ENCODE data around the gene GRIK2. TPM values are rescaled to one million over a fixed set of nuclear protein-coding genes. Genes with fewer than 3 reads are reported as not detected.

The GRIK2 gene
- total and polyA plus RNA-seq, 9 donors: 0.12 to 4.1 (median 0.89) TPM; not detected in 1

- intact Hi-C loops (cut with DNase I): no loop called here
- 89 to 95% (median 93%) methylated on average over 1 of the region's 1 CpG for WGBS, 3 donors
- Histone ChIP-seq H3K9me3 (no peaks in the 10 kb centered on the region), H3K27ac (no peak overlapping the region), H3K27me3 (no peaks in the 10 kb centered on the region), H3K36me3 (no peaks in the 10 kb centered on the region), H3K4me3 (no peak overlapping the region), H3K4me1 (ENCODE audit: insufficient read depth) (no peaks in the 10 kb centered on the region)
- TF ChIP-seq EP300 (IDR thresholded peaks at IDR 0.05) (no peak), CTCF (IDR thresholded peaks at IDR 0.05) (no peak), POLR2A (IDR thresholded peaks at IDR 0.05) (no peak)
- no peak for DNase-seq
Observed at GRCh38 chr6:101840100-101840499, 446.6 kb downstream of the GRIK2 start.

- intact Hi-C loops (cut with DNase I): no loop called here
- H3K36me3 ChIP-seq: no peaks in the 10 kb centered on the region
- WGBS, 3 donors: 45 to 60% (median 50%) methylated on average over 2 of the region's 2 CpGs
Observed at GRCh38 chr6:101845172-101845571, 451.7 kb downstream of the GRIK2 start.

GRCh38 chr6:101845621-101846020 lies 452.1 kb downstream of the GRIK2 start:
- Histone ChIP-seq H3K27me3 (no peaks in the 10 kb centered on the region), H3K9me3 (no peaks in the 10 kb centered on the region), H3K4me1 (ENCODE audit: insufficient read depth) (no peaks in the 10 kb centered on the region), H3K27ac (no peak overlapping the region), H3K36me3 (no peaks in the 10 kb centered on the region), H3K4me3 (no peak overlapping the region)
- no peak for DNase-seq
- no peak for TF ChIP-seq POLR2A (IDR thresholded peaks at IDR 0.05)
- WGBS, 3 donors: 65 to 81% (median 80%) methylated on average over 1 of the region's 1 CpG
- intact Hi-C loops (cut with DNase I): no loop called here

More at GRCh38 chr6:101845172-101845571, 451.7 kb downstream of the GRIK2 start:
- TF ChIP-seq EP300 (IDR thresholded peaks at IDR 0.05) (no peak), CTCF (IDR thresholded peaks at IDR 0.05) (no peak), POLR2A (IDR thresholded peaks at IDR 0.05) (no peak)
- Histone ChIP-seq H3K27me3 (no peaks in the 10 kb centered on the region), H3K4me3 (no peak overlapping the region), H3K4me1 (ENCODE audit: insufficient read depth) (no peaks in the 10 kb centered on the region), H3K27ac (no peak overlapping the region), H3K9me3 (no peaks in the 10 kb centered on the region)
- DNase-seq: no peak

GRCh38 chr6:101847690-101848089 lies 454.2 kb downstream of the GRIK2 start:
- Histone ChIP-seq H3K9me3 (no peaks in the 10 kb centered on the region), H3K27ac (no peak overlapping the region), H3K36me3 (no peaks in the 10 kb centered on the region), H3K27me3 (no peaks in the 10 kb centered on the region), H3K4me3 (no peak overlapping the region), H3K4me1 (ENCODE audit: insufficient read depth) (no peaks in the 10 kb centered on the region)
- intact Hi-C loops (cut with DNase I): no loop called here
- TF ChIP-seq EP300 (IDR thresholded peaks at IDR 0.05): no peak
- TF ChIP-seq CTCF (IDR thresholded peaks at IDR 0.05): no peak
- TF ChIP-seq POLR2A (IDR thresholded peaks at IDR 0.05): no peak
- no peak for DNase-seq
- WGBS, 3 donors: 62 to 70% (median 66%) methylated on average over 3 of the region's 3 CpGs

GRCh38 chr6:101851911-101852310 lies 458.4 kb downstream of the GRIK2 start:
- Histone ChIP-seq H3K27me3 (no peaks in the 10 kb centered on the region), H3K9me3 (no peaks in the 10 kb centered on the region), H3K4me1 (ENCODE audit: insufficient read depth) (no peaks in the 10 kb centered on the region), H3K27ac (no peak overlapping the region), H3K4me3 (no peak overlapping the region), H3K36me3 (no peaks in the 10 kb centered on the region)
- no peak for TF ChIP-seq POLR2A (IDR thresholded peaks at IDR 0.05)
- TF ChIP-seq EP300 (IDR thresholded peaks at IDR 0.05): no peak
- TF ChIP-seq CTCF (IDR thresholded peaks at IDR 0.05): no peak
- no peak for DNase-seq
- intact Hi-C loops (cut with DNase I): no loop called here
- 43 to 70% (median 47%) methylated on average over 1 of the region's 1 CpG for WGBS, 3 donors

Measured in ovary (tissue), 9 donors.